Vagina (tissue), 2 donors: ENCODE measurements around the gene BAG1. TPM values are rescaled to one million over a fixed set of nuclear protein-coding genes. Genes with fewer than 3 reads are reported as not detected.

Experiments used
- DNase-seq, 2 donors: peaks; one replicate each; pipeline ENCODE4 v3.0.0-alpha.2; 2017; ENCODE audit errors: extremely low spot score in 2 of 2
- H3K27ac ChIP-seq: fragments of 200-600 bp; sonication (generic); one replicate; pipeline ENCODE4 v1.5.1; 2019
- H3K27me3 ChIP-seq: fragments of 200-600 bp; sonication (generic); one replicate; pipeline ENCODE4 v1.5.1; 2019
- H3K36me3 ChIP-seq, 2 donors: fragments of 200-600 bp; sonication (generic); one replicate each; pipeline ENCODE4 v1.5.1; 2017 to 2019
- H3K4me1 ChIP-seq: fragments of 200-600 bp; sonication (generic); one replicate; pipeline ENCODE4 v1.5.1; 2019
- H3K4me3 ChIP-seq, 2 donors: fragments of 200-600 bp; sonication (generic); 1 replicate in 1 of 2; 2 replicates in 1 of 2; pipeline ENCODE4 v1.5.1; 2016 to 2019
- H3K9me3 ChIP-seq: fragments of 200-600 bp; sonication (generic); one replicate; pipeline ENCODE4 v1.5.1; 2019
- CTCF ChIP-seq, 3 experiments: fragments of 450-650 bp in 2 of 3; fragments of 200-600 bp in 1 of 3; sonication (generic) in 1 of 3; IDR thresholded peaks; one replicate each; pipeline ENCODE4 v1.5.1; 2017 to 2019; ENCODE audit warnings: antibody characterized with exemption in 3 of 3, mild to moderate bottlenecking in 2 of 3, moderate library complexity in 2 of 3
- POLR2A ChIP-seq, 2 donors: fragments of 450-650 bp; IDR thresholded peaks; one replicate each; pipeline ENCODE4 v1.6.1; 2017; ENCODE audit warnings: antibody characterized with exemption in 2 of 2, mild to moderate bottlenecking in 2 of 2, moderate library complexity in 2 of 2
- POLR2AphosphoS5 ChIP-seq, 2 donors: sonication (generic); formaldehyde crosslinking; IDR thresholded peaks; one replicate each; pipeline ENCODE4 v1.9.0; 2017; ENCODE audit warnings: antibody characterized with exemption in 2 of 2, mild to moderate bottlenecking in 2 of 2, low read depth in 1 of 2; ENCODE audit not compliant: insufficient read depth in 1 of 2
- intact Hi-C: fragments of 100-400 bp; cut with DNase I; formaldehyde crosslinking; loops from one replicate; pipeline ENCODE4 v1.15.1; 2023
- total RNA-seq: library from RNA; depleted of rRNA; stranded (reverse); fragments of >200 nt; gene quantifications from one replicate; pipeline ENCODE4 v1.2.3, GENCODE V29; 2016

The BAG1 gene
- total RNA-seq, 1 donor from 2014 or later = 127 TPM

GRCh38 chr9:33306037-33306436, 41.5 kb upstream of the BAG1 start:
- DNase-seq = no peak
- no peak for TF ChIP-seq CTCF (IDR thresholded peaks at IDR 0.05)
- TF ChIP-seq POLR2AphosphoS5 (IDR thresholded peaks at IDR 0.05; ENCODE audit: insufficient read depth in 1 of 2, low read depth in 1 of 2) = no peak
- TF ChIP-seq POLR2A (IDR thresholded peaks at IDR 0.05) = no peak
- Histone ChIP-seq H3K27me3 (no peaks in the 10 kb centered on the region), H3K27ac (no peak overlapping the region), H3K9me3 (no peaks in the 10 kb centered on the region), H3K36me3 (peaks cover 0 to 96% of the 10 kb centered on the region in 2 donors), H3K4me1 (no peaks in the 10 kb centered on the region), H3K4me3 (no peak overlapping the region)
- intact Hi-C loops = no loop called here

- Histone ChIP-seq H3K27ac (no peak overlapping the region), H3K9me3 (no peaks in the 10 kb centered on the region), H3K36me3 (peaks cover 0 to 91% of the 10 kb centered on the region in 2 donors), H3K27me3 (no peaks in the 10 kb centered on the region), H3K4me1 (peaks cover 3% of the 10 kb centered on the region), H3K4me3 (no peak overlapping the region)
- DNase-seq = no peak
- intact Hi-C loops = no loop called here
- TF ChIP-seq POLR2AphosphoS5 (IDR thresholded peaks at IDR 0.05; ENCODE audit: insufficient read depth in 1 of 2, low read depth in 1 of 2) = no peak
- no peak for TF ChIP-seq POLR2A (IDR thresholded peaks at IDR 0.05)
- TF ChIP-seq CTCF (IDR thresholded peaks at IDR 0.05) = no peak
These were observed 39.9 kb upstream of the BAG1 start for GRCh38 chr9:33304362-33304761.

DNA sequence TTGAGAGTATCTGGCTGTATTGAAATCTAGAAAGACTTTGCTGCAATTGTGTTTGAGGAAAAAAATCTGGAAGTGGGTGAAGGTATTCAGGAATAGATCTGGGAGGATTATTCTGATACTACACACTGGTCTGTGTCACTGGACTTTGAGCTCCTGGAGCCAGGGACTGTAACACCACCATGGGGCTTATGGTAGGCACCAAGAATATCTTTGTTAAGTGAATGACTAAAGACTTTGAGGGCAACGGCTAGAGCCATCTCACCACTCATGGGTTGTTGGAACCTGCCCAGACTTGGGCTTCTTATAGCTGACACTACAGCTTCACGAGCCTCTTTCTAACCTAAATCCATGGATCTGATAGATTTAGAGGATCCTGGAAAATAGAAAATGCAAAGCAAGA, 36.0 kb upstream of the BAG1 start:
- Histone ChIP-seq H3K9me3 (no peaks in the 10 kb centered on the region), H3K36me3 (peaks cover 0 to 87% of the 10 kb centered on the region in 2 donors), H3K4me3 (no peak overlapping the region), H3K27ac (no peak overlapping the region), H3K27me3 (no peaks in the 10 kb centered on the region), H3K4me1 (peaks cover 40% of the 10 kb centered on the region)
- intact Hi-C loops = no loop called here
- no peak for TF ChIP-seq POLR2AphosphoS5 (IDR thresholded peaks at IDR 0.05; ENCODE audit: insufficient read depth in 1 of 2, low read depth in 1 of 2)
- no peak for TF ChIP-seq CTCF (IDR thresholded peaks at IDR 0.05)
- no peak for TF ChIP-seq POLR2A (IDR thresholded peaks at IDR 0.05)
- DNase-seq = no peak

GRCh38 chr9:33297432-33297831, 32.9 kb upstream of the BAG1 start:
- Histone ChIP-seq H3K4me1 (peaks cover 61% of the 10 kb centered on the region), H3K27ac (no peak overlapping the region), H3K4me3 (no peak overlapping the region), H3K9me3 (no peaks in the 10 kb centered on the region), H3K27me3 (no peaks in the 10 kb centered on the region), H3K36me3 (peaks cover 0 to 67% of the 10 kb centered on the region in 2 donors)
- TF ChIP-seq CTCF (IDR thresholded peaks at IDR 0.05) (no peak), POLR2A (IDR thresholded peaks at IDR 0.05) (no peak), POLR2AphosphoS5 (IDR thresholded peaks at IDR 0.05; ENCODE audit: insufficient read depth in 1 of 2, low read depth in 1 of 2) (no peak)
- intact Hi-C loops = no loop called here
- DNase-seq = no peak

DNA sequence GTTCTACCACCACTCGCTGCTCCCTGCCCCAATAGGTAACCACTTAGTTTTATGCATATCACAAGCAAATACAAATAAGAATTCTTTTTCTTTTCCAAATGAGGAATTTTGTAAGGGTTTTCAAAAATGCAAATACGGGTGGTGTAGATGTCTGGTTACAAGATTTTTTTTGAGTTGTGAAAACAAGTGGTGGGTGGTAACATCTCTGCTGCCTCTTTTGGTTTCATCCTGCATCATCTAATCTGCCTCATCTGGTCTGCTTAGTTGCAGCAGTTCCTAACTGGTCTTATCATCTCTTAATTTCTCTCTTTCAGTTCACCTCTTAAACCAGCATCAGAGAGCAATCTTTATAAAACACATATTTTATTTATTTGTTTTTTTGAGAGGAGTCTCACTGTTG, 31.1 kb upstream of the BAG1 start:
- Histone ChIP-seq H3K27me3 (no peaks in the 10 kb centered on the region), H3K9me3 (no peaks in the 10 kb centered on the region), H3K4me1 (peaks cover 76% of the 10 kb centered on the region), H3K27ac (no peak overlapping the region), H3K36me3 (peaks cover 0 to 51% of the 10 kb centered on the region in 2 donors), H3K4me3 (no peak overlapping the region)
- no peak for DNase-seq
- no peak for TF ChIP-seq POLR2A (IDR thresholded peaks at IDR 0.05)
- intact Hi-C loops = no loop called here
